ENCODE results near the gene KCNIP4.

KCNIP4 gene

GRCh38 chr4:20899591-20899990 is 1049.0 kb downstream of the KCNIP4 start:
- no peaks in the 10 kb centered on the region for H3K27me3 ChIP-seq (ENCODE audit: insufficient read depth, insufficient read length)

GRCh38 chr4:20895988-20896387 is 1052.6 kb downstream of the KCNIP4 start:
- no peak overlapping the region for H3K4me3 ChIP-seq (ENCODE audit: insufficient read length, low read depth)
- no peaks in the 10 kb centered on the region for H3K27me3 ChIP-seq (ENCODE audit: insufficient read depth, insufficient read length)
- DNase-seq (ENCODE audit: low read depth, low spot score) = no peak
- H3K4me1 ChIP-seq (ENCODE audit: insufficient read depth, insufficient read length) = no peaks in the 10 kb centered on the region
- no peak overlapping the region for H3K9ac ChIP-seq (ENCODE audit: insufficient read length, low read depth)
- no peak for TF ChIP-seq ZNF274 (IDR thresholded peaks at IDR 0.05; ENCODE audit: low read depth, low read length)
- no peak for TF ChIP-seq YY1 (IDR thresholded peaks at IDR 0.05; ENCODE audit: insufficient read depth, insufficient read length)
- no peak for TF ChIP-seq SUZ12 (IDR thresholded peaks at IDR 0.05; ENCODE audit: extremely low read depth, insufficient read depth, insufficient read length)
- no peaks in the 10 kb centered on the region for H3K9me3 ChIP-seq (ENCODE audit: insufficient read depth, low read length)
- no peaks in the 10 kb centered on the region for H3K36me3 ChIP-seq (ENCODE audit: insufficient read depth, insufficient read length, low read length)

More at GRCh38 chr4:20899591-20899990, 1049.0 kb downstream of the KCNIP4 start:
- H3K36me3 ChIP-seq (ENCODE audit: insufficient read depth, insufficient read length, low read length) = no peaks in the 10 kb centered on the region
- no peak for DNase-seq (ENCODE audit: low read depth, low spot score)
- H3K4me1 ChIP-seq (ENCODE audit: insufficient read depth, insufficient read length) = no peaks in the 10 kb centered on the region
- no peak overlapping the region for H3K9ac ChIP-seq (ENCODE audit: insufficient read length, low read depth)
- no peak overlapping the region for H3K4me3 ChIP-seq (ENCODE audit: insufficient read length, low read depth)
- no peaks in the 10 kb centered on the region for H3K9me3 ChIP-seq (ENCODE audit: insufficient read depth, low read length)
- no peak for TF ChIP-seq SUZ12 (IDR thresholded peaks at IDR 0.05; ENCODE audit: extremely low read depth, insufficient read depth, insufficient read length)

GRCh38 chr4:20895208-20895607 is 1053.4 kb downstream of the KCNIP4 start:
- no peaks in the 10 kb centered on the region for H3K4me1 ChIP-seq (ENCODE audit: insufficient read depth, insufficient read length)
- no peak overlapping the region for H3K4me3 ChIP-seq (ENCODE audit: insufficient read length, low read depth)
- no peaks in the 10 kb centered on the region for H3K9me3 ChIP-seq (ENCODE audit: insufficient read depth, low read length)
- H3K36me3 ChIP-seq (ENCODE audit: insufficient read depth, insufficient read length, low read length) = no peaks in the 10 kb centered on the region
- no peak for TF ChIP-seq YY1 (IDR thresholded peaks at IDR 0.05; ENCODE audit: insufficient read depth, insufficient read length)
- TF ChIP-seq ZNF274 (IDR thresholded peaks at IDR 0.05; ENCODE audit: low read depth, low read length) = no peak
- TF ChIP-seq SUZ12 (IDR thresholded peaks at IDR 0.05; ENCODE audit: extremely low read depth, insufficient read depth, insufficient read length) = no peak
- no peak overlapping the region for H3K9ac ChIP-seq (ENCODE audit: insufficient read length, low read depth)
- no peaks in the 10 kb centered on the region for H3K27me3 ChIP-seq (ENCODE audit: insufficient read depth, insufficient read length)
- DNase-seq (ENCODE audit: low read depth, low spot score) = no peak

- H3K9ac ChIP-seq (ENCODE audit: insufficient read length, low read depth) = no peak overlapping the region
- H3K4me3 ChIP-seq (ENCODE audit: insufficient read length, low read depth) = no peak overlapping the region
- no peaks in the 10 kb centered on the region for H3K36me3 ChIP-seq (ENCODE audit: insufficient read depth, insufficient read length, low read length)
- no peak for DNase-seq (ENCODE audit: low read depth, low spot score)
- no peaks in the 10 kb centered on the region for H3K27me3 ChIP-seq (ENCODE audit: insufficient read depth, insufficient read length)
- no peaks in the 10 kb centered on the region for H3K9me3 ChIP-seq (ENCODE audit: insufficient read depth, low read length)
- TF ChIP-seq ZNF274 (IDR thresholded peaks at IDR 0.05; ENCODE audit: low read depth, low read length) = no peak
- no peak for TF ChIP-seq SUZ12 (IDR thresholded peaks at IDR 0.05; ENCODE audit: extremely low read depth, insufficient read depth, insufficient read length)
- TF ChIP-seq YY1 (IDR thresholded peaks at IDR 0.05; ENCODE audit: insufficient read depth, insufficient read length) = no peak
- H3K4me1 ChIP-seq (ENCODE audit: insufficient read depth, insufficient read length) = no peaks in the 10 kb centered on the region
Observed at GRCh38 chr4:20890761-20891160, 1057.8 kb downstream of the KCNIP4 start.

DNA sequence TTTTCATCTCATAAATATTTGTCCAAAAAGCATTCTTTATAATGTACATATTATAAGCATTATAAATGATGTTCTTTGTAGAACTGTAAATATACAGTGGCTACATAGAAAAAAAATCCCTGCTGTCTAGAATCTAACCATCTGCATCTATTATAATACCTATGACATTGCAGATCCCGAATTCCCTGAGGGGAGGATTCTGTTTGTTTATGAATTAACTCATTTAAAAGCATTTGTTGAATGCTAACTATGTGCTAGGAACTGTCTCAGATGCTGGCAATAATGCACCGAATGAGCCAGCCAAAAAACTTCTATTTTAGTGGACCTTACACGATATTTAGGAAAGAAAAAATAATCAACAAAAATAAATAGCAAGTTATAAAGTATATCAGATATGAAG is 1058.7 kb downstream of the KCNIP4 start:
- Histone ChIP-seq H3K36me3 (ENCODE audit: insufficient read depth, insufficient read length, low read length) (no peaks in the 10 kb centered on the region), H3K27me3 (ENCODE audit: insufficient read depth, insufficient read length) (no peaks in the 10 kb centered on the region), H3K9me3 (ENCODE audit: insufficient read depth, low read length) (no peaks in the 10 kb centered on the region), H3K4me1 (ENCODE audit: insufficient read depth, insufficient read length) (no peaks in the 10 kb centered on the region), H3K4me3 (ENCODE audit: insufficient read length, low read depth) (no peak overlapping the region), H3K9ac (ENCODE audit: insufficient read length, low read depth) (no peak overlapping the region)
- no peak for TF ChIP-seq SUZ12 (IDR thresholded peaks at IDR 0.05; ENCODE audit: extremely low read depth, insufficient read depth, insufficient read length)
- TF ChIP-seq YY1 (IDR thresholded peaks at IDR 0.05; ENCODE audit: insufficient read depth, insufficient read length) = no peak
- TF ChIP-seq ZNF274 (IDR thresholded peaks at IDR 0.05; ENCODE audit: low read depth, low read length) = no peak
- no peak for DNase-seq (ENCODE audit: low read depth, low spot score)

DNA sequence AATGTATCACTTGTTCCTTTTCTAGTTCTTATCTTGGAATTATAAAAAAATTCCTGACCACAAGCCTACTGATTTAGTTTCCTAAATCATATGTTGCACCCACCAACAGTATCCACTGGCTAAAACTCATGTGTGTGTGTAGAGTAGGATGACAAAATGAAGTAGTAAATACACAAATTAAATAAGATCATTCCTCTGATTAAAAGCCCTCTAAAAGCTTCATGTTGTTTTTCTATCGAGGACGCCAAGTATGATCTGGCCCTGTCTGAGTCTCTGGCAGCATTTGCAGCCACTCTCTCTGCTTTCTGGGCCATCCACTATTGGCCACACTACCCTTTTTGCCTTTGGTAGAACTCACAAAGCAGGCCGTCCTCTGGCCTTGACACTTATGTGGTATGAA is 1064.9 kb downstream of the KCNIP4 start:
- DNase-seq (ENCODE audit: low read depth, low spot score) = no peak
- no peaks in the 10 kb centered on the region for H3K4me1 ChIP-seq (ENCODE audit: insufficient read depth, insufficient read length)
- H3K9me3 ChIP-seq (ENCODE audit: insufficient read depth, low read length) = no peaks in the 10 kb centered on the region
- H3K27me3 ChIP-seq (ENCODE audit: insufficient read depth, insufficient read length) = no peaks in the 10 kb centered on the region
- H3K9ac ChIP-seq (ENCODE audit: insufficient read length, low read depth) = no peak overlapping the region
- TF ChIP-seq ZNF274 (IDR thresholded peaks at IDR 0.05; ENCODE audit: low read depth, low read length) (no peak), YY1 (IDR thresholded peaks at IDR 0.05; ENCODE audit: insufficient read depth, insufficient read length) (no peak), SUZ12 (IDR thresholded peaks at IDR 0.05; ENCODE audit: extremely low read depth, insufficient read depth, insufficient read length) (no peak)
- H3K36me3 ChIP-seq (ENCODE audit: insufficient read depth, insufficient read length, low read length) = no peaks in the 10 kb centered on the region
- H3K4me3 ChIP-seq (ENCODE audit: insufficient read length, low read depth) = no peak overlapping the region

DNA sequence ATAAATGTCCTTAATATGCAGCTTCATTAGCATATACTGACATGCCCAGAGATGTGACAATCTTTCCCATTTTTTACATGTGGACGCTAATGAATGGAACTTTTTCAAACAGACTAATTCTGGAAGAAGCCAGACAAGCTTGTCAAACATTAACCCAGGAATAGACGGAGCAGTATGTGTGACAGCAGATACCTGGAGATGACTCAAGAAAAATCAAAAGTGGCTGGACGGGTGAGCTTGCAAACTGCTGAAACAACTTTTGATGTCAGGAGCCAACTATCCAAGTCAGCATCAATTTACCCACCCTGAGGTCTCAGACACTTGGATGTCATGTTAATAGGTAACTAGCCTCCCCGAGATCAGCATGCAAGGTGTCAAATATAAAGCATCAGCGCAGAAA is 1065.3 kb downstream of the KCNIP4 start:
- H3K4me1 ChIP-seq (ENCODE audit: insufficient read depth, insufficient read length) = no peaks in the 10 kb centered on the region
- H3K9me3 ChIP-seq (ENCODE audit: insufficient read depth, low read length) = no peaks in the 10 kb centered on the region
- H3K27me3 ChIP-seq (ENCODE audit: insufficient read depth, insufficient read length) = no peaks in the 10 kb centered on the region
- no peak overlapping the region for H3K9ac ChIP-seq (ENCODE audit: insufficient read length, low read depth)
- no peak for DNase-seq (ENCODE audit: low read depth, low spot score)
- TF ChIP-seq SUZ12 (IDR thresholded peaks at IDR 0.05; ENCODE audit: extremely low read depth, insufficient read depth, insufficient read length) = no peak
- no peak for TF ChIP-seq ZNF274 (IDR thresholded peaks at IDR 0.05; ENCODE audit: low read depth, low read length)
- no peak for TF ChIP-seq YY1 (IDR thresholded peaks at IDR 0.05; ENCODE audit: insufficient read depth, insufficient read length)
- no peak overlapping the region for H3K4me3 ChIP-seq (ENCODE audit: insufficient read length, low read depth)
- H3K36me3 ChIP-seq (ENCODE audit: insufficient read depth, insufficient read length, low read length) = no peaks in the 10 kb centered on the region

DNA sequence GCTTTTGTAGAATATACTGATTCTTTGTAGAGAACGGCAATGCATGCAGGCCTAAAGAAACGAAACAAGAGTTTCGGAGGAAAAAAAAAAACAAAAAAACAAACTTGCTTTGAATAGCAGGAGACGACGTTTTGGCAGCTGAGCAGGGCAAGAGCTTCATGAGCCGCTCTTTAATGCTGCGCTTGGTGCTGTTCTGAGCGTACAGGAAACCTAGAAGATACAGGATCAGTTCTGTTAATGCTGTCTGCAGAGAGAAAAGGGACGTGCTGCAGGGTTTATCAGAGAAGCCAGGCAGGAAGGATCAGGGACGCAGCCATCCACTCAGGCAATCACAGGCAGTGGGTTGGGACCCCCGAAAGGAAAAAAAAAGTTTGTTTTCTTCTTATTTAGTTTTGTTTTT is 1066.1 kb downstream of the KCNIP4 start:
- Histone ChIP-seq H3K9ac (ENCODE audit: insufficient read length, low read depth) (no peak overlapping the region), H3K4me3 (ENCODE audit: insufficient read length, low read depth) (no peak overlapping the region), H3K4me1 (ENCODE audit: insufficient read depth, insufficient read length) (no peaks in the 10 kb centered on the region), H3K27me3 (ENCODE audit: insufficient read depth, insufficient read length) (no peaks in the 10 kb centered on the region), H3K36me3 (ENCODE audit: insufficient read depth, insufficient read length, low read length) (no peaks in the 10 kb centered on the region), H3K9me3 (ENCODE audit: insufficient read depth, low read length) (no peaks in the 10 kb centered on the region)
- DNase-seq (ENCODE audit: low read depth, low spot score) = no peak
- TF ChIP-seq YY1 (IDR thresholded peaks at IDR 0.05; ENCODE audit: insufficient read depth, insufficient read length) (no peak), SUZ12 (IDR thresholded peaks at IDR 0.05; ENCODE audit: extremely low read depth, insufficient read depth, insufficient read length) (no peak), ZNF274 (IDR thresholded peaks at IDR 0.05; ENCODE audit: low read depth, low read length) (no peak)
